Posterior vena cava (tissue), 2 donors: ENCODE data around the gene KIR2DL3. TPM values are rescaled to one million over a fixed set of nuclear protein-coding genes. Genes with fewer than 3 reads are reported as not detected.
"Not testable (repeated sequence)": the region's sequence is repeated elsewhere in the genome, so short reads cannot be mapped to it uniquely, and the experiment has no call there.

Source experiments
- DNase-seq: peaks from one replicate; pipeline ENCODE4 v3.0.0-alpha.2; 2020; ENCODE audit warnings: low spot score
- intact Hi-C, 2 donors: fragments of 100-400 bp; cut with DNase I; formaldehyde crosslinking; loops; one replicate each; pipeline versions ENCODE4 v1.14.1 to v1.14.2; 2022 to 2023
- total RNA-seq, 2 donors: library from RNA; stranded (reverse); fragmentation: NEBNext Ultra II Directional; extraction: Animal tissue kit (Norgen Biotek cat#: 25700); gene quantifications; one replicate each; pipeline ENCODE4 v1.2.1, GENCODE V29; 2021
- donor health status: DM: yes; HTN: yes; CAD: no.
- donor health status: DM: yes; HTN: yes; CAD: no.

The KIR2DL3 gene
- total RNA-seq, 2 donors from 2014 or later = not detected

DNA sequence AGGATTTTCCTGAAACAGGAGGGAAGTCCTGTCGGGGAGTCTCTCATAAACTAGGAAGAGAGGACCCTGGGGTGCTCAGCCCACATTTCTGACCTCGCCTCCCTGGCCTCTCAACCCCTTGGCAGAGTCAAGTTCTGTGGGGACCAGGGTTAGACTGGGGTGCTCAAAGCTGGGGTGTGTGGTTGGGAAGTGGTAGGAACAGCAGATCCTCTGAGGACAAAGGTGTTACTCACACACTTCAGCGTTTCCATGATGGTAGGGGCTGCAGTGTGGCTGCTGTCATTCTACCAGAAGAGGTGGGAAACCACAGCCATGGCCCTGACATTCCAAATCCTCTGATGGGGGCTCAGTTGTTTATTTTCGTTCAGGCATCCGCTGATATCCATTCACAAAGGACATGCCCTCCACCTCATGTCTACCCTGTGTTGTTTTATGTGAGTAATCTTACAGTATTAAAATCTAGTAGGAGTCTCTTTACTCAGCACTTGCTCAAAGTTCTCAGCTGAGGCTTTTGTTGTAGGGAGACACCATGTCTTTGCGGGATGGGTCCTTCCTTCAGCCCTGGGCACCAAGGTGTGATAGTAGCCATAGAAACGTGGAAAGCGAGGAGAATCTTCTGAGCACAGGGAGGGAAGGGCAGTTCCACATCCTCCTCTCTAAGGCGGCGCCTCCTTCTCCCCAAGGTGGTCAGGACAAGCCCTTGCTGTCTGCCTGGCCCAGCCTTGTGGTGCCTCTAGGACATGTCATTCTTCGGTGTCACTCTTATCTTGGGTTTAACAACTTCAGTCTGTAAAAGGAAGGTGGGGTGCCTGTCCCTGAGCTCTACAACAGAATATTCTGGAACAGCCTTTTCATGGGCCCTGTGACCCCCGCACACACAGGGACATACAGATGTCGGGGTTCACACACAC lies 1.5 kb downstream of the KIR2DL3 start:
- intact Hi-C loops = no loop called here
- DNase-seq = no peak

DNA sequence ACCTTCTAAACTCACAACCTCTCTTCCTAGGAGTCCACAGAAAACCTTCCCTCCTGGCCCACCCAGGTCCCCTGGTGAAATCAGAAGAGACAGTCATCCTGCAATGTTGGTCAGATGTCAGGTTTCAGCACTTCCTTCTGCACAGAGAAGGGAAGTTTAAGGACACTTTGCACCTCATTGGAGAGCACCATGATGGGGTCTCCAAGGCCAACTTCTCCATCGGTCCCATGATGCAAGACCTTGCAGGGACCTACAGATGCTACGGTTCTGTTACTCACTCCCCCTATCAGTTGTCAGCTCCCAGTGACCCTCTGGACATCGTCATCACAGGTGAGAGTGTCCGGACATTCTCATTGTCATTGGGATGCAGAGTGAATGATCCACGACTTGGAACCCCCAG lies 3.6 kb downstream of the KIR2DL3 start:
- intact Hi-C loops = not testable (repeated sequence)

DNA sequence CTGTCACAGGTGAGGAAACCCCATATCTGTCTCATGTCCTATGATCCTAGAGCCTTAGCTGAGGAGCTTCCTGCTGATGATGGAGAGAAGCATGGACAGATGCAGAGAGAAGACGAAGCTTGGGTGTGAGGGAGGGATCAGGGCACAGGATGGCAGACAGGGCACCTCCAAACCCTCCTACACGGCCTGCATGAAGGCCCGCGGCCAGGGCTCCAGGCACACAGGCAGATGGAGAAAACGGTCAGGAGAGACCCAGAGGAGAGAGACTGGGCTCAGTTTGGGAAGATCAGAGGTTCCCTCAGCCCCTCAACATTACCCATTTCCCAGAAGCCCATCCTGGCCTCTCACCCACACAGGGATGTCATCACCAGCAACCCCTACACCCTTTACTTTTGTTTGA lies 5.8 kb downstream of the KIR2DL3 start:
- DNase-seq, intact Hi-C loops: not testable (repeated sequence)

More for the DNA sequence above, 3.6 kb downstream of the KIR2DL3 start:
- not testable (repeated sequence) for DNase-seq

DNA sequence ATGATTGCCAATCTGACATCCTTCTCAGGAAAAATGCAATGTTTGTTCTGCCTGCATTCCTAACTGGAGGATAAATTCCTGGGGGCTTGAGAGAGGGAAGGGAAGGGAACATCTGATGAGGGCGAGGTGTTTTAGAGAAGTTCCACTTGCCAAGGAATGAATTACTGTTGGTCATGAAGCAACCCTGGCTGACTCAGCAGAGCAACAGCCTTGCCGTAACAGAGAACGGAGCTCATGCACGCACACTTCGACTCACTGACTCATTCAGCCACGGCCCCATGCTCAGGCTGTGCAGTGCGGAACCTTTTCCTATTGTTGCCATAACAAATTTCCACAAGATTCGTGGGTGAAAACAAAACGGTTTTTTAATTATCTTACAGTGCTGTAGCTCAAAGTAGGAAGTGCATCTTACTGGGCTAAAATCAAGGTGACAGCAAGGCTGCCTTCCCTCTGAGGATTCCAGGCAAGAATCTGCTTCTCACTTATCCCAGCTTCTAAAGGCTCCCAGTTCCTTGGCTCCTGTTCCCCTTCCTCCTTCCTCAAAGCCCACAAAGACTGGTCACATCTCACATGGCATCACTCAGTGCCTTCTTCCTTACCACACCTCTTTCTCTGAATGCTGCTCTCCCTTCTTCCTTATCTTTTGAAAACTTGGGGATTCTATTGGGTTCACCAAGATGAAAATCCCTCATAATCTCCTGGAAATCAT lies 9.5 kb downstream of the KIR2DL3 start:
- intact Hi-C loops, DNase-seq: not testable (repeated sequence)

DNA sequence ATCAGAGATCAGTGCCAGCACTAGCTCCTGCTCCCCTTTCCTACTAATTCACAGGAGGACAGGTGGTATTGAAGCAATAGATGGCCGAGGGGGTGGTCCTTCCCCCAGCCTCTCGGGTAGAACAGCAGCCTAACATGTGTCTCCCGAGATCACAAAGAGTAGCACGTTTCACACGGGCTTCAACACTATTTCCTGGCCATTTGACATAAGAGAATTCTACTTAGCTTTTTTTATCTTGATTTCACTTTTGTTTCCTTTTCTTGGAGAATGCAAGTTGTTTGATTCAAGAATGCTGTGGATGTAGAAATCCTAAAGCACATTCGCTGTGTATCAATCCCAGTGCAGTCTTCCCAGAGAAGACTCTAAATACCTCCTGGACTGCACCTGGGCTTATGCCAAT lies 12.0 kb downstream of the KIR2DL3 start:
- DNase-seq, intact Hi-C loops: not testable (repeated sequence)

DNA sequence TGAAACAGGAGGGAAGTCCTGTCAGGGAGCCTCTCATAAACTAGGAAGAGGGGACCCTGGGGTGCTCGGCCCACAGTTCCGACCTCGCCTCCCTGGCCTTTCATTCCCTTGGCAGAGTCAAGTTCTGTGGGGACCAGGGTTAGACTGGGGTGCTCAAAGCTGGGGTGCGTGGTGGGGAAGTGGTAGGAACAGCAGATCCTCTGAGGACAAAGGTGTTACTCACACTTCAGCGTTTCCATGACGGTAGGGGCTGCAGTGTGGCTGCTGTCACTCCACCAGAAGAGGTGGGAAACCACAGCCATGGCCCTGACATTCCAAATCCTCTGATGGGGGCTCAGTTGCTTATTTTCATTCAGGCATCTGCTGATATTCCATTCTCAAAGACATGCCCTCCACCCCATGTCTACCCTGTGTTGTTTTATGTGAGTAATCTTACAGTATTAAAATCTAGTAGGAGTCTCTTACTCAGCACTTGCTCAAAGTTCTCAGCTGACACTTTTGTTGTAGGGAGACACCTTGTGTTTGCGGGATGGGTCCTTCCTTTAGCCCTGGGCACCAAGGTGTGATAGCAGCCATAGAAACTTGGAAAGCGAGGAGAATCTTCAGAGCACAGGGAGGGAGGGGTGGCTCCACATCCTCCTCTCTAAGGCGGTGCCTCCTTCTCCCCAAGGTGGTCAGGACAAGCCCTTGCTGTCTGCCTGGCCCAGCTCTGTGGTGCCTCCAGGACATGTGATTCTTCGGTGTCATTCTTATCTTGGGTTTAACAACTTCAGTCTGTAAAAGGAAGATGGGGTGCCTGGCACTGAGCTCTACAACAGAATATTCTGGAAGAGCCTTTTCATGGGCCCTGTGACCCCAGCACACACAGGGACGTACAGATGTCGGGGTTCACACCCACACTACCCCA lies 18.1 kb downstream of the KIR2DL3 start:
- DNase-seq, intact Hi-C loops: not testable (repeated sequence)

DNA sequence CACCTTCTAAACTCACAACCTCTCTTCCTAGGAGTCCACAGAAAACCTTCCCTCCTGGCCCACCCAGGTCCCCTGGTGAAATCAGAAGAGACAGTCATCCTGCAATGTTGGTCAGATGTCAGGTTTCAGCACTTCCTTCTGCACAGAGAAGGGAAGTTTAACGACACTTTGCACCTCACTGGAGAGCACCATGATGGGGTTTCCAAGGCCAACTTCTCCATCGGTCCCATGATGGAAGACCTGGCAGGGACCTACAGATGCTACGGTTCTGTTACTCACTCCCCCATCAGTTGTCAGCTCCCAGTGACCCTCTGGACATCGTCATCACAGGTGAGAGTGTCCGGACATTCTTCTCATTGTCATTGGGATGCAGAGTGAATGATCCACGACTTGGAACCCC lies 20.3 kb downstream of the KIR2DL3 start:
- DNase-seq, intact Hi-C loops: not testable (repeated sequence)

DNA sequence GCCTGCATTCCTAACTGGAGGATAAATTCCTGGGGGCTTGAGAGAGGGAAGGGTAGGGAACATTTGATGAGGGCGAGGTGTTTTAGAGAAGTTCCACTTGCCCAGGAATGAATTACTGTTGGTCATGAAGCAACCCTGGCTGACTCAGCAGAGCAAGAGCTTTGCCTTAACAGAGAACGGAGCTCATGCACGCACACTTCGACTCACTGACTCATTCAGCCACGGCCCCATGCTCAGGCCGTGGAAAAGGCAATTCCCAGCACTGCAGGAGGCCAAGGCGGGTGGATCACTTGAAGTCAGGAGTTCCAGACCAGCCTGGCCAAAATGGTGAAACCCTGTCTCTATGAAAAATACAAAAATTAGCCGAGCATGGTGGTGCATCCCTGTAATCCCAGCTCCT lies 25.9 kb downstream of the KIR2DL3 start:
- intact Hi-C loops, DNase-seq: not testable (repeated sequence)

DNA sequence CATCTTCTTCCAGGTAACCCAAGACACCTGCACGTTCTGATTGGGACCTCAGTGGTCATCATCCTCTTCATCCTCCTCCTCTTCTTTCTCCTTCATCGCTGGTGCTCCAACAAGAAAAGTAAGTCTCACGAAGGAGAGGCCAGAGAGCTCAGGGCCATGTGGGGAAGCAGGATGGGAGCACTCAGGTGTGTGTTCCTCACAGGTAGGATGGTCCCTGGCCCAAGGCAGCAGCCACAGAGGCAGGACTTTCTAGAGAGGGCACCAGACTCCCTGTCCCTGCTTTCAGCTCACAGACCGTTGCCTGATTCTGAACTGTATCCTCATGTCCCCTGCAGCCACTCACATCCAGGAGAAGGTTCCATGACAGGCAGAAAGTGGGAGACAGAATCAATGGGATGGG lies 28.2 kb downstream of the KIR2DL3 start:
- DNase-seq, intact Hi-C loops: not testable (repeated sequence)

DNA sequence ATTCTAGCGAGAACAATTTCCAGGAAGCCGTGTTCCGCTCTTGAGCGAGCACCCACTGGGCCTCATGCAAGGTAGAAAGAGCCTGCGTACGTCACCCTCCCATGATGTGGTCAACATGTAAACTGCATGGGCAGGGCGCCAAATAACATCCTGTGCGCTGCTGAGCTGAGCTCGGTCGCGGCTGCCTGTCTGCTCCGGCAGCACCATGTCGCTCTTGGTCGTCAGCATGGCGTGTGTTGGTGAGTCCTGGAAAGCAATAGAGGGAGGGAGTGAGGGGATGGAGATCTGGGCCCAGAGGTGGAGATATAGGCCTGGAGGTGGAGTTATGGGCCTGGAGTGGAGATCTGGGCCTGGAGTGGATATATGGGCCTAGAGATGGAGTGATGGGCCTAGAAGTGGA lies 31.3 kb downstream of the KIR2DL3 start, which contains the start of gene KIR2DL1:
TSS of gene KIR2DL1 (plus strand) at position 148 of the 400 bp plus-strand sequence. CDS start at position 206, 58 bp downstream.
- DNase-seq = not testable (repeated sequence)

DNA sequence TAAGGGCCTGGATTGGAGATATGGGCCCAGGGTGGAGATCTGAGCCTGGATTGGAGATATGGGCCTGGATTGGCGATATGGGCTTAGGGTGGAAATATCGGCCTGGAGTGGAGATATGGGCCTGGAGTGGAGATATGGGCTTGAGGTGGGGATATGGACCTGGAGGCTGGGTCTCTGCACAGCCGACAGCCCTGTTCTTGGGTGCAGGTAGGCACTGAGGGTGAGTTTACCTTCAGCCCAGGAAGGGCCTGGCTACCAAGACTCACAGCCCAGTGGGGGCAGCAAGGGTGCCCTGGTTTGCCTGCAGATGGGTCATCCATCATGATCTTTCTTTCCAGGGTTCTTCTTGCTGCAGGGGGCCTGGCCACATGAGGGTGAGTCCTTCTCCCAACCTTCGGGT lies 32.2 kb downstream of the KIR2DL3 start:
- DNase-seq, intact Hi-C loops: not testable (repeated sequence)

More for the DNA sequence above, 31.3 kb downstream of the KIR2DL3 start, which contains the start of gene KIR2DL1:
- intact Hi-C loops = not testable (repeated sequence)

DNA sequence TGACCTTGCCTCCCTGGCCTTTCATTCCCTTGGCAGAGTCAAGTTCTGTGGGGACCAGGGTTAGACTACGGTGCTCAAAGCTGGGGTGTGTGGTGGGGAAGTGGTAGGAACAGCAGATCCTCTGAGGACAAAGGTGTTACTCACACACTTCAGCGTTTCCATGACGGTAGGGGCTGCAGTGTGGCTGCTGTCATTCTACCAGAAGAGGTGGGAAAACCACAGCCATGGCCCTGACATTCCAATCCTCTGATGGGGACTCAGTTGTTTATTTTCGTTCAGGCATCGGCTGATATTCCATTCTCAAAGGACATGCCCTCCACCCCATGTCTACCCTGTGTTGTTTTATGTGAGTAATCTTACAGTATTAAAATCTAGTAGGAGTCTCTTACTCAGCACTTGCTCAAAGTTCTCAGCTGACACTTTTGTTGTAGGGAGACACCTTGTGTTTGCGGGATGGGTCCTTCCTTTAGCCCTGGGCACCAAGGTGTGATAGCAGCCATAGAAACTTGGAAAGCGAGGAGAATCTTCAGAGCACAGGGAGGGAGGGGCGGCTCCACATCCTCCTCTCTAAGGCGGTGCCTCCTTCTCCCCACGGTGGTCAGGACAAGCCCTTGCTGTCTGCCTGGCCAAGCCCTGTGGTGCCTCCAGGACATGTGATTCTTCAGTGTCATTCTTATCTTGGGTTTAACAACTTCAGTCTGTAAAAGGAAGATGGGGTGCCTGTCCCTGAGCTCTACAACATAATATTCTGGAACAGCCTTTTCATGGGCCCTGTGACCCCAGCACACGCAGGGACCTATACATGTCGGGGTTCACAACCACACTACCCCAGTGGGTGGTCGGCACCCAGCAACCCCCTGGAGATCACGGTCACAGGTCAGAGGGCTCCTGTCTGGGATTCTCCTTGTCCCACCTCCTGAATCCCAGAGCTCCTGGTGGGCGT lies 33.0 kb downstream of the KIR2DL3 start:
- DNase-seq, intact Hi-C loops: not testable (repeated sequence)

DNA sequence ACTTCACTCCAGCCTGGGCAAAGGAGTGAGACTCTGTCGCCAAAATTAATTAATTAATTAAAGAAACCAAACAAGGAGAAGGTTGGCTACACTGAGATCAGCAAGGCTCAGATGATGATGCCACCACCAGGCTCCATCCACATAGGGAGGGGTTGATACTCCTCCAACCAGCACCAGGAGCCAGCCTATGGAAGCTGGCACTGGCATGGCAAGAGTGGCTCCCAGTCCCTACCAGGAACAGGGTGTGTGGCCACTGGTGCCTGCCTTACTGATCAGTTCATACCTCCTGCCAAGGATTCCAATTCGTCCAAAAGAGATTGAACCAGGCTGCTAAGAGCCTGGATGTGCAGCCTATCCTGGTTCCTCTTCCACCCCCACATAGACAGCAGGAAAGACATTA lies 34.4 kb downstream of the KIR2DL3 start:
- intact Hi-C loops, DNase-seq: not testable (repeated sequence)

DNA sequence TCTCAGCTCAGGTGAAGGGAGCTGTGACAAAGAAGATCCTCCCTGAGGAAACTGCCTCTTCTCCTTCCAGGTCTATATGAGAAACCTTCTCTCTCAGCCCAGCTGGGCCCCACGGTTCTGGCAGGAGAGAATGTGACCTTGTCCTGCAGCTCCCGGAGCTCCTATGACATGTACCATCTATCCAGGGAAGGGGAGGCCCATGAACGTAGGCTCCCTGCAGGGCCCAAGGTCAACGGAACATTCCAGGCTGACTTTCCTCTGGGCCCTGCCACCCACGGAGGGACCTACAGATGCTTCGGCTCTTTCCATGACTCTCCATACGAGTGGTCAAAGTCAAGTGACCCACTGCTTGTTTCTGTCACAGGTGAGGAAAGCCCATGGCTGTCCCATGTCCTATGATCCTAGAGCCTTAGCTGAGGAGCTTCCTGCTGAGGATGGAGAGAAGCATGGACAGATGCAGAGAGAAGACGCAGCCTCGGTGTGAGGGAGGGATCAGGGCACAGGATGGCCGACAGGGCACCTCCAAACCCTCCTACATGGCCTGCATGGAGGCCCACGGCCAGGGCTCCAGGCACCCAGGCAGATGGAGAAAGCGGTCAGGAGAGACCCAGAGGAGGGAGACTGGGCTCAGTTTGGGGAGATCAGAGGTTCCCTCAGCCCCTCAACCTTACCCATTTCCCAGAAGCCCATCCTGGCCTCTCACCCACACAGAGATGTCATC lies 36.9 kb downstream of the KIR2DL3 start:
- not testable (repeated sequence) for DNase-seq

DNA sequence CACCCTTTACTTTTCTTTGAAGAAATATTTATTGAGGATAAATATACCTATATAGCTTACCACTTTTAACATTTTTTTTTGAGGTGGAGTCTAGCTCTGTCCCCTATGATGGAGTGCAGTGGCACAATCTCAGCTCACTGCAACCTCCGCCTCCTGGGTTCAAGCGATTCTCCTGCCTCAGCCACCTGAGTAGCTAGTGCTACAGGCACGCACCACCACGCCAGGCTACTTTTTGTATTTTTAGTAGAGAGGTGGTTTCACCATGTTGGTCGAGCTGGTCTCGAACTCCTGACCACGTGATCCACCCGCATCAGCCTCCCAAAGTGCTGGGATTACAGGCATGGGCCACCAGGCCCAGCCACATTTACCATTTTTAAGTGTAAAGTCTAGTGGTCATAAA lies 37.5 kb downstream of the KIR2DL3 start:
- intact Hi-C loops, DNase-seq: not testable (repeated sequence)

More for the DNA sequence above, 36.9 kb downstream of the KIR2DL3 start:
- intact Hi-C loops = not testable (repeated sequence)

DNA sequence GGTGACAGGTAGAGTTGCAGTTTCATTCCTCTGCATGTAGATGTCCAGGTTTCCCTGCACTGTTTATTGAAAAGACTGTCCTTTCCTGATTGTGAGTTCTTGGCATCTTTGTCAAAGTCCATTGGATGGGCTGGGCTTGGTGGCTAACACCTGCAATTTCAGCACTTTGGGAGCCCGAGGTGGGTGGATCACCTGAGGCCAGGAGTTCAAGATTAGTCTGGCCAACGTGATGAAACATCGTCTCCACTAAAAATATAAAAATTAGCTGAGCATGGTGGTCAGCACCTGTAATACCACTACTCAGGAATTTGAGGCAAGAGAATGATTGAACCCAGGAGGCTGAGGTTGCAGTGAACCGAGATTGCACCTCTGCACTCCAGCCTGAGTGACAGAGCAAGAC lies 39.5 kb downstream of the KIR2DL3 start:
- intact Hi-C loops, DNase-seq: not testable (repeated sequence)

DNA sequence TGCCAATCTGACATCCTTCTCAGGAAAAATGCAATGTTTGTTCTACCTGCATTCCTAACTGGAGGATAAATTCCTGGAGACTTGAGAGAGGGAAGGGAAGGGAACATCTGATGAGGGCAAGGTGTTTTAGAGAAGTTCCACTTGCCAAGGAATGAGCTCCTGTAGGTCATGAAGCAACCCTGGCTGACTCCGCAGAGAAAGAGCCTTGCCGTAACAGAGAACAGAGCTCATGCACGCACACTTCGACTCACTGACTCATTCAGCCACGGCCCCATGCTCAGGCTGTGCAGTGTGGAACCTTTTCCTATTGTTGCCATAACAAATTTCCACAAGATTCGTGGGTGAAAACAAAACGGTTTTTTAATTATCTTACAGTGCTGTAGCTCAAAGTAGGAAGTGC lies 40.6 kb downstream of the KIR2DL3 start:
- DNase-seq, intact Hi-C loops: not testable (repeated sequence)
